Mesenchymal stem cell (in vitro differentiated cells and primary cell): Measurements from ENCODE around the gene ANKRD6.

Experiments used
- DNase-seq: peaks from one replicate; pipeline ENCODE4 v3.0.0-alpha.2; 2013
- H2AFZ ChIP-seq: one replicate; pipeline ENCODE4 v1.6.1; 2013; ENCODE audit warnings: low read depth, mild to moderate bottlenecking, control low read depth, inconsistent platforms, low read length, moderate library complexity
- H2AK5ac ChIP-seq: 2 replicates; pipeline ENCODE4 v1.6.1; 2013; ENCODE audit warnings: low read length, moderate library complexity, mild to moderate bottlenecking, inconsistent platforms; ENCODE audit not compliant: severe bottlenecking
- H2BK120ac ChIP-seq: one replicate; pipeline ENCODE4 v1.6.1; 2013; ENCODE audit warnings: low read depth, mild to moderate bottlenecking, inconsistent platforms, low read length, moderate library complexity
- H2BK12ac ChIP-seq, 2 experiments: one replicate each; pipeline ENCODE4 v1.6.1; 2013; ENCODE audit warnings: inconsistent platforms in 2 of 2, low read length in 2 of 2, mild to moderate bottlenecking in 2 of 2, moderate library complexity in 2 of 2, control low read depth in 1 of 2
- H2BK15ac ChIP-seq: one replicate; pipeline ENCODE4 v1.6.1; 2013; ENCODE audit warnings: mild to moderate bottlenecking, low read depth, inconsistent platforms; ENCODE audit not compliant: poor library complexity, severe bottlenecking
- H2BK5ac ChIP-seq: 2 replicates; pipeline ENCODE4 v1.6.1; 2013; ENCODE audit warnings: low read depth, mild to moderate bottlenecking, low read length, control low read depth, inconsistent platforms; ENCODE audit not compliant: poor library complexity, severe bottlenecking
- H3K14ac ChIP-seq, 2 experiments: one replicate each; pipeline ENCODE4 v1.6.1; 2013; ENCODE audit warnings: inconsistent platforms in 2 of 2, low read length in 2 of 2, control low read depth in 1 of 2, mild to moderate bottlenecking in 1 of 2, moderate library complexity in 1 of 2
- H3K18ac ChIP-seq, 2 experiments: one replicate each; pipeline ENCODE4 v1.6.1; 2013; ENCODE audit warnings: inconsistent platforms in 2 of 2, low read length in 2 of 2, control low read depth in 1 of 2, low read depth in 1 of 2, mild to moderate bottlenecking in 1 of 2
- H3K23ac ChIP-seq, 2 experiments: one replicate each; pipeline ENCODE4 v1.6.1; 2013; ENCODE audit warnings: inconsistent platforms in 2 of 2, low read length in 2 of 2, mild to moderate bottlenecking in 2 of 2, moderate library complexity in 2 of 2, control low read depth in 1 of 2
- H3K27ac ChIP-seq: 2 replicates; pipeline ENCODE4 v1.5.1; 2013; ENCODE audit warnings: mild to moderate bottlenecking, moderate library complexity, low read length, control low read depth, inconsistent platforms; ENCODE audit not compliant: poor library complexity, severe bottlenecking
- H3K27me3 ChIP-seq, 2 experiments: 2 replicates each; pipeline versions ENCODE4 v1.6.1 to v1.7.0; 2013; ENCODE audit warnings: low read length in 2 of 2, mild to moderate bottlenecking in 2 of 2, moderate library complexity in 2 of 2, control low read depth in 1 of 2, inconsistent platforms in 1 of 2; ENCODE audit not compliant: control insufficient read depth in 1 of 2, insufficient read depth in 1 of 2
- H3K36me3 ChIP-seq, 2 experiments: 2 replicates each; pipeline versions ENCODE4 v1.6.1 to v1.7.0; 2013; ENCODE audit warnings: low read length in 2 of 2, control low read depth in 1 of 2, inconsistent platforms in 1 of 2, low read depth in 1 of 2, mild to moderate bottlenecking in 1 of 2; ENCODE audit not compliant: insufficient read depth in 2 of 2, control insufficient read depth in 1 of 2
- H3K4ac ChIP-seq, 2 experiments: one replicate each; pipeline ENCODE4 v1.6.1; 2013; ENCODE audit warnings: inconsistent platforms in 2 of 2, low read length in 2 of 2, mild to moderate bottlenecking in 2 of 2, moderate library complexity in 2 of 2, control low read depth in 1 of 2, low read depth in 1 of 2
- H3K4me1 ChIP-seq: 2 replicates; pipeline ENCODE4 v1.6.1; 2013; ENCODE audit warnings: low read depth, low read length, control low read depth; ENCODE audit not compliant: control insufficient read depth, insufficient read depth
- H3K4me2 ChIP-seq: 2 replicates; pipeline ENCODE4 v1.6.1; 2013; ENCODE audit warnings: low read length, mild to moderate bottlenecking, inconsistent platforms; ENCODE audit not compliant: poor library complexity, severe bottlenecking
- H3K4me3 ChIP-seq, 2 experiments: 2 replicates each; pipeline versions ENCODE4 v1.5.1 to v1.7.0; 2013; ENCODE audit warnings: low read length in 2 of 2, mild to moderate bottlenecking in 2 of 2, control low read depth in 1 of 2, low read depth in 1 of 2; ENCODE audit not compliant: insufficient read depth in 1 of 2
- H3K79me1 ChIP-seq: replicated peaks from 2 replicates; pipeline ENCODE4 v1.6.1; 2013; ENCODE audit warnings: mild to moderate bottlenecking, control low read depth, low read length, inconsistent platforms; ENCODE audit not compliant: poor library complexity, severe bottlenecking
- H3K9ac ChIP-seq: 2 replicates; pipeline ENCODE4 v1.7.0; 2013; ENCODE audit warnings: mild to moderate bottlenecking, low read length, moderate library complexity
- H3K9me3 ChIP-seq: 2 replicates; pipeline ENCODE4 v1.7.0; 2013; ENCODE audit warnings: mild to moderate bottlenecking, low read length; ENCODE audit not compliant: control insufficient read depth
- H4K8ac ChIP-seq: one replicate; pipeline ENCODE4 v1.6.1; 2013; ENCODE audit warnings: inconsistent platforms, mild to moderate bottlenecking, low read length, moderate library complexity
- H4K91ac ChIP-seq: one replicate; pipeline ENCODE4 v1.6.1; 2013; ENCODE audit warnings: mild to moderate bottlenecking, low read length, inconsistent platforms
- WGBS: methylation state at CpG from one replicate; pipeline ENCODE4 v1.1.7; 2013; ENCODE audit warnings: mixed read lengths; 5-methylcytosine and 5-hydroxymethylcytosine counted together

The ANKRD6 gene

DNA sequence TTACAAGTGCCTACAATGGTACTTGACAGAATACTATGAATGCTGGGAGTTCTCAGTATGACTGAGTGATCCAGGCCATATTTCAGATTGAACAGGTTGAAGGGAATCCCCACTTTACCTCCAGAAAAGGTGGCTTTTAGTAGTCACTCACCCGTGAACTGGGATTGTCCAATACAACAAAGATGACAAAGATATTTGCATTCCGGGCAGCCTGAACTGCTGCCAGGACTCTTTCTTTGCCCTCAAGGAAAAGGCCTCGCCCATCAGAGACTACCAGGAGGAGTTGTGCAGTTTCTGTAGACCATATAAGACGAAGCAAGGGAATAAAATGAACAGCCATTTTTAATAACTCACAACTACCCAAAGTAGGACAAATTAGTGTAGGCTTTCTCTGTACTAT lies 211.9 kb downstream of the ANKRD6 start:
- Histone ChIP-seq H4K8ac (no peak overlapping the region), H3K18ac (no peak overlapping the region), H3K4me2 (no peak overlapping the region), H2BK12ac (no peak overlapping the region), H2BK5ac (no peak overlapping the region), H3K4me3 (no peak overlapping the region), H3K27me3 (no peaks in the 10 kb centered on the region), H3K23ac (no peak overlapping the region), H2BK15ac (no peak overlapping the region), H2BK120ac (no peak overlapping the region), H4K91ac (no peak overlapping the region), H2AFZ (no peak overlapping the region), H3K36me3 (peaks cover 15 to 74% of the 10 kb centered on the region in 2 experiments), H2AK5ac (no peak overlapping the region), H3K4me1 (no peaks in the 10 kb centered on the region), H3K79me1 (peaks cover 20% of the 10 kb centered on the region), H3K9me3 (no peaks in the 10 kb centered on the region), H3K9ac (no peak overlapping the region), H3K27ac (no peak overlapping the region), H3K4ac (no peak overlapping the region), H3K14ac (no peak overlapping the region)
- 96% methylated on average over 3 of the region's 4 CpGs for WGBS
- DNase-seq: no peak

DNA sequence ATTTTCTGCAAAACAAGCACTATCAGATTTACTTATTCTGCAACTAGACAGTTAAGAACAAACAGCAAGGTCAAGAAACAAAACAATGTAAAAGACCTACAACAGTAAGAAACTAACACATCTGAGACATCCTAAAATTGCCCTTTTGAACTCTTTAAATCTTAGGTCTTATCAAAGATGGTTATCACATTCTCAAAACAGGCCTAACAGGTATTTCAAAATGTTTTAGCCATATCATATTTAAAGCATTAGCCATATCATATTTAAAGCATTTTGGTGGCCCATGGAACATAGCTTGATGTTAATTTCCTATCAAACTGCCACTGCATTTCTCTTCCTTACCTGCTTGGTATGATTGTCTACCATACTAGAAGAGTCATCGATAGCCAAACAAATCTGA lies 216.7 kb downstream of the ANKRD6 start:
- Histone ChIP-seq H3K14ac (no peak overlapping the region), H2AK5ac (no peak overlapping the region), H3K79me1 (peaks cover 15% of the 10 kb centered on the region), H3K27ac (no peak overlapping the region), H2BK12ac (no peak overlapping the region), H4K8ac (no peak overlapping the region), H2BK120ac (no peak overlapping the region), H3K23ac (no peak overlapping the region), H3K9ac (no peak overlapping the region), H3K4me1 (no peaks in the 10 kb centered on the region), H3K36me3 (peaks cover 18 to 91% of the 10 kb centered on the region in 2 experiments), H2BK5ac (no peak overlapping the region), H3K4me3 (no peak overlapping the region), H2AFZ (no peak overlapping the region), H3K18ac (no peak overlapping the region), H3K27me3 (no peaks in the 10 kb centered on the region), H3K4ac (no peak overlapping the region), H3K9me3 (no peaks in the 10 kb centered on the region), H4K91ac (no peak overlapping the region), H3K4me2 (no peak overlapping the region), H2BK15ac (no peak overlapping the region)
- 96% methylated on average over 1 of the region's 1 CpG for WGBS
- no peak for DNase-seq

DNA sequence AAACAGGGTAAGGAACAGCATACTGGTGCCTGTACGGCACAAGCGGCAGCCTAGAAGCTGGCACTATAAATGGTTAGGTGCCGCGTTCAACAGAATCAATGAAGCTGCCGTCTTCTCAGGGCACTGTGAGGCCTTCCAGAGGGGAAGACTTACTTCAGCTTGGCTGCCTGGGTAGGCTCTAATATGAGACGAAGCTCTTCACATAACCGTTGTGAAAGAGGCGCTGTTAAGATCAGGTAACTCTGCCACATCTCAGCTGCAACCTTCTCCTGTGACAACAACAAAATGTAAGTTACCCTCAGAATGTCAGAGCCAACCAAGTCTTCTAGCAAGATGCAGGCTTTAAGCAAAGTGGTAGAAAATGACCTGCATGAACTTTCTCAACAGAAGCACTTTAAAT lies 217.6 kb downstream of the ANKRD6 start:
- 97% methylated on average over 8 of the region's 8 CpGs for WGBS
- Histone ChIP-seq H3K4me3 (no peak overlapping the region), H3K4ac (no peak overlapping the region), H2BK15ac (no peak overlapping the region), H3K14ac (no peak overlapping the region), H2BK120ac (no peak overlapping the region), H3K9ac (no peak overlapping the region), H3K27me3 (no peaks in the 10 kb centered on the region), H2AK5ac (no peak overlapping the region), H2AFZ (no peak overlapping the region), H3K4me1 (peaks cover 1% of the 10 kb centered on the region), H3K18ac (no peak overlapping the region), H2BK5ac (no peak overlapping the region), H4K8ac (no peak overlapping the region), H3K27ac (no peak overlapping the region), H3K23ac (no peak overlapping the region), H2BK12ac (no peak overlapping the region), H4K91ac (no peak overlapping the region), H3K36me3 (peaks cover 19 to 92% of the 10 kb centered on the region in 2 experiments), H3K79me1 (peaks cover 12% of the 10 kb centered on the region), H3K4me2 (no peak overlapping the region), H3K9me3 (no peaks in the 10 kb centered on the region)
- no peak for DNase-seq

DNA sequence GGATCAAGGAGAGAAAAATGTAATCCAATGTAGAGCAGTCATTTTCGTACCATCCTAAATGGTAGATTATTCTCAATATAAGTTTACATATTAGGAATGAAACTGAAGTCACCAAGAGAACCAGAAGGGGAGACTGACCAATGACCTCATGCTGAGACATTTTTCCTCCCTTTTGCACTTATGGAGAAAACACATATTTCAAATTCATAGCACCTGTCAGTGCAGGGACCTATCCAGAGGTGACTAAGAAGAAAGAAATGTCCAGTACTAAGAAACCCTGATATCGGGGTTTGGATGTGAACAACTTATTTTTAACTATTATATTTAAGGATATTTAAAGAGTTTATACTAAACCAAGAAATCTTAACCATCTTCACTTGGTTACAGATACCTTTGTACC lies 222.2 kb downstream of the ANKRD6 start:
- Histone ChIP-seq H3K18ac (no peak overlapping the region), H3K4me1 (peaks cover 2% of the 10 kb centered on the region), H3K4me3 (no peak overlapping the region), H3K23ac (no peak overlapping the region), H2AFZ (no peak overlapping the region), H3K14ac (no peak overlapping the region), H3K9me3 (no peaks in the 10 kb centered on the region), H3K27me3 (no peaks in the 10 kb centered on the region), H3K4ac (no peak overlapping the region), H2BK12ac (no peak overlapping the region), H4K8ac (no peak overlapping the region), H2BK15ac (no peak overlapping the region), H3K27ac (no peak overlapping the region), H3K9ac (no peak overlapping the region), H2BK120ac (no peak overlapping the region), H4K91ac (no peak overlapping the region), H2AK5ac (no peak overlapping the region), H3K36me3 (peaks cover 33 to 88% of the 10 kb centered on the region in 2 experiments), H3K79me1 (peaks cover 7% of the 10 kb centered on the region), H3K4me2 (no peak overlapping the region), H2BK5ac (no peak overlapping the region)
- DNase-seq: no peak
- WGBS: no CpG with 5 or more reads among the region's 2 CpGs
